GM21423 (cell line): ENCODE data around the gene COL4A2.

Experiments
- ATAC-seq: cut with Tn5 transposase; IDR thresholded peaks from one replicate; pipeline ENCODE4 v1.9.1; 2021; ENCODE audit warnings: mild to moderate bottlenecking, moderate library complexity; ENCODE audit not compliant: unreplicated experiment

The COL4A2 gene

DNA sequence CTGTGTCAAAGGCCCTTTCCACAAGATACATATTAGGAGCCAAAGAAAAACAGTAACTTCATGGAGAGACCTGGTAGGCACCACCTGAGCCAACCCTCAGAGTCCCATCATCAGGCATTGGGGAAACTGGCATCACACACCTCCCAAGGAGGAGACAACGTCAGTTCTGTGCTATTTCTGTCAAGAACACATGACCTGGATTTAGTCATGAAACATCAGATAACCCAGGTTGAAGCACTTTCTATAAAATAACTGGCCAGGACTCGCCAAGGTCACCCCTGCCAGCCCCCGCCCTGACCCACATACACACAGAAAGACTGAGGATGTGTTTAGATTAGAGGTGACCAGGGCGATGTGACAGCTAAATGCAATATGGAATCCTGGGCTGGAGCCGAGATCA lies 35.8 kb upstream of the COL4A2 start:
- ATAC-seq: no peak

DNA sequence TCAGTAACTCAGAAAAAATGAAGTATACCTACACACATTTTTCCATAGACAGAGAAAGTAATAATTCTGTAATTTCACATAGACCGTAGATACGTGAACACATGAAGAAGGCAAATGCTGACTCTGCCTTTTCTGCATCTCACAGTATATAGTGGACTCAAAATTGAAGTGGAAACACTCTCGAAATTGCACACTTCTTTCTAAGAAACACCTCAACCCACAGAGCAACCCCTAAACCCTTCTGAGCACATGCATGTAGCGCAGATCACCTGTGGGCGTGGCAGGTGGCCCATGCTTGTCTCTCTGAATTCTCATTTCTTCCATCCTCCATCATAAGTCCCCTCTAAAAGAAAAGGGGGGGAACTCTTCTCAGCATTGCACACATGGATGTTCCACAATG lies 34.9 kb upstream of the COL4A2 start:
- no peak for ATAC-seq

DNA sequence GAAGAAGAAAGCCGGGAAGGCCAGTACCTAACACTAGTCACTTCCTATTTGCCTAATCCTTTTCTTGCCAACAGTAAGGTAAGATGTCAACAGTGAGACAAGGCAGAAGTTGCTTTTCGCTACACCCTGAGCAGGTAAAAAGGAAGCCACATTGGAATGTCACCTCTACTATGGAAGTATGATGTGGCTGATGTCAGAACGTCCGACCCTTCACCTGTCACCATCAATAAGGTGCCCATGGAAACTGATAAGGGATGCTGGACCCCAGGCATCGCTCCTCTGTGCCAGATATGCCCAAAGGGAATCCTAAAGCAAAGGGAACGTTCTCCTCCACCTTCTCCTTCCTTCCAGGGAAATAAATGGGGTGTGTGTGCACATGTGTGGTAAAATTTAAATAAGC lies 34.4 kb upstream of the COL4A2 start:
- no peak for ATAC-seq

DNA sequence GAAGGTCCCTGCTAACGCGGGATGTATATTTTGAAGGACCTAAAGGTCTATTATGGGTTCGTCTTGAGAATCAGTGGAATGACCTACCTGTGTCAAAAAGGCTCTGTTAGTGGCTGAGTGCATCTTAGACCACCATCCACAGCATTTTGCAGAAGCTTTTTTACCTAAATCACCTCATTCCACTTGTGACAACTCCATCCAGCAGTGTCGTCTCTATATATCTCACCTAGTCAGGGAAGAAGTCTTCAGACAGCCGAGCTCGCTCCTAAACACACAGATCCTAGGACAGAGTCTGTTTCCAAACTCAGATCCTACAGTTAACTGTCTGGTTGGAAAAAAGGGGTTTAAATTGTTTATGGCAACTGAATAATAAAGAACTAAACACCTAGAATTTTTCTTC lies 33.8 kb upstream of the COL4A2 start:
- no peak for ATAC-seq

DNA sequence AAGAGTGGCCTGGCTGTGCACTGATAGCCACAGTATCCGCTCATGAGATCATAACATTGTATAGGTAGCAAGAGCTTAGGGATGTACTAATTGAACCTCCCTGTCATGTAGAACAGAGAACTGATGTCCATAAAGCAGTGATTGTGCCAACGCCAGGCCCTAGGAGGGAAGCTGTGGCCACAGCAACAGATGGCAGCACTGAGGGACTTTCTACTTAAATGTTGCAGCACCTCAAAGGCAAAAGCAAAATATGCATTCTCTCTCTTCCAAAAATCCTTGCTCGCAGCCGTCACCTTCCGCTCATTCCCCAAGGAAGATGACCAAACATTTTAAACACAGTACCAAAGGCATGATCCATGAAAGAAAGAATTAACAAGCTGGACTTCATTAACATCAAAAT lies 32.4 kb upstream of the COL4A2 start:
- no peak for ATAC-seq

DNA sequence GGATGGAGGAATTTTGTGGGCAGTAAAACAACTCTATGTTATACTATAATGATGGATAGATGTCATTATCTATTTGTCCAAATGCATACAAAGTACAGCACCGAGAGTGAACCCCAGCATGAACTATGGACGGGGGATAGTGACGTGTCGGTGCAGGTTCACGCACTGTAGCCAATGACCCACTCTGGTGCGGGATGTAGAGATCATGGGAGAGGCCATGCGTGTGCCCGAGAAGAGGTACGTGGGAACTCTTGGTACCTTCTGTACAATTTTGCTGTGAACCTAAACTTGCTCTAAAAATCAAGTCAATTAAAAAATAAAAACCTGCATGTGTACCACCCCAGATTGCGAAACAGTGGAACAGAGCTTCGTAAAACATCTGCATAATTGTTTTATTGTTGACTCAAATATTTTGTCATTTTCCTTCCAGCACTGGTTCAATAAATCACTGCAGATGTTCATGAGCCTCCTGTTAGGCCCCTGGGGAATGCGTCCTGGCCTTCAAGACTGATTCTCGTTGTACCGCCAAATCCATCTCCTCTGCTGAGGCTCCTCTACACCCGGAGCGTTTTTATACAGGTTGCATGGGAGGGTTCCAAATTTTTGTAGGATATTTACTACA lies 31.0 kb upstream of the COL4A2 start:
- no peak for ATAC-seq

DNA sequence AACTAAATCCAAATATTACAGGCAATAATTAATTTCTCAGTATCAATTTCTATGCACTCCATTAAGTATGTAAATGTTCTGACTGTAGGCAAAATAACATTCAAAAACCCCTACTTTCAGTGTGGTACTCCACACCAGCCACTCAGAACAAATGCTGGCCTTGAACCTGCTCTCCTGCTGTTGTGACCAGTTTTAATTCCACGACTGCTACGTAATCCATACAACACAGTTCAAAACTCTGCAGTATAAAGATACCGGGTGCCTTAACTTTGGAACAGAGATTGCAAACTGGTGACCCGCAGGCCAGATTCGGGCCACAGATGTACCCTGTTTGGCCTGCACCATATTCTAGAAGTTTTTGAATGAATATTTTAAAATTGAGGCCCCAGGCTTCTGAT lies 30.5 kb upstream of the COL4A2 start:
- no peak for ATAC-seq

DNA sequence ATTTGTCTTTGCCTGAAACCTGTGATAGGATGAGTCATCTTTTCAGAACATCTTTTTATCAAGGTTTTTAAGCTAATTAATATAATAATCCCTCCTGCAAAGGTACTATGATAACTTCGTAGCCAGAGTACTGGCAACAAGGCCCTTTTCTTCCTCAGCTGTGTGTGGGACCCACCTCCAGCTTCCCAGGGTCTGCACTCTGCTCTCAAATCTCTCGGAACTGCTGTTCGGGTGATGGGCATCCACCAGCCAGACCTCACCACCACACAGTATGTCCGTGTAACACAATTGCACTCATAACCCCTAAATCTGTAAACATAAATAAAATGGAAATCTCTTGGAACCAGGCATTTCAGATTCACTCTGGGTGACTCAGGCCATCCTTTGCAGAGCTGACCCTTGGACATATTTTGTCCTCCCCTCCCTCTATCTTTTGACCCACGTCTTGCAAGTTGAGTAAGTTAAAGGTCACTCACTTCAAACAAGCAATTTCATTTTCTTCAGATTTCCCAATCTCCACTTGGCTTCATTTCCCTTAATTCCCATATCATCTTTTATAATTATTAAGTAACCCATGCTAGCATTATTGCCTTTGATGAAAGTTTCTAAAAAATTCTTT lies 29.6 kb upstream of the COL4A2 start:
- ATAC-seq: no peak

DNA sequence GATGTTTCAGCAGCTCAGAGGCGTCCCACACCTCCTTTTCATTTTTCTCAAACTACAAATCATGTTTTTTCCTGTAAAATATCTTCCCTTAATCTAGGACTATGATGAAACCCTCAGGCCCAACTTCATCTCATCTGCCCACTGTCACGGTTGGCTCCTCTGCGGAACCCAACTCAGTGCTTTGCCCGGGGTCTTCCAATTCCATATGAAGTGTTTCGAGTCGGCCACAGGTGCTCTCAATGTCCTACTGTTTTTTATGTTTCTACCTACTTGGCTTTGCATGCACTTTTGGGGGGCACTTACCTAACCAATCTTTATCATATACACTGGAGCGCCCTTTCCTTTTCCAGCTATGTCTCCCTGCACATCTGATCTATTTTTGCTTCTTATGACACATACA lies 28.2 kb upstream of the COL4A2 start:
- ATAC-seq: no peak

DNA sequence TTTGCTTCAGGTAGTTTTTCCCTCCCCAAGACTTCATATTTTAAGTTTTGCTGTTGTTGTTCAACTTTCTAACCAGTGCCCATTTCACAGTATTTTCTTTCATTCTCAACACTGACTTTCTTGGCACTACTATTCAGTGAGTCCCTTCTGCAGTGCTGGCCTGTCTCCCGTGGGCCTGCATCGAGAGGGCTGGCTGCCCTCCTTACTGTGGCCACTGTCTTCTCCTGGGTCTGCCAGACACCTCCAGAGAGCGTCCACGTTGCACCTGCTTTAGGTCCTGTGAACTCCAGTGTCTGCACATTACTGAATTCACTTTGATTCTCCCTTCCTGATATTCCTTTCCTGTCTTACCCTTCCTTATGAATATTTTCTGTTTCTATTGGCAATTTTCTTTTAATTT lies 27.4 kb upstream of the COL4A2 start:
- no peak for ATAC-seq

DNA sequence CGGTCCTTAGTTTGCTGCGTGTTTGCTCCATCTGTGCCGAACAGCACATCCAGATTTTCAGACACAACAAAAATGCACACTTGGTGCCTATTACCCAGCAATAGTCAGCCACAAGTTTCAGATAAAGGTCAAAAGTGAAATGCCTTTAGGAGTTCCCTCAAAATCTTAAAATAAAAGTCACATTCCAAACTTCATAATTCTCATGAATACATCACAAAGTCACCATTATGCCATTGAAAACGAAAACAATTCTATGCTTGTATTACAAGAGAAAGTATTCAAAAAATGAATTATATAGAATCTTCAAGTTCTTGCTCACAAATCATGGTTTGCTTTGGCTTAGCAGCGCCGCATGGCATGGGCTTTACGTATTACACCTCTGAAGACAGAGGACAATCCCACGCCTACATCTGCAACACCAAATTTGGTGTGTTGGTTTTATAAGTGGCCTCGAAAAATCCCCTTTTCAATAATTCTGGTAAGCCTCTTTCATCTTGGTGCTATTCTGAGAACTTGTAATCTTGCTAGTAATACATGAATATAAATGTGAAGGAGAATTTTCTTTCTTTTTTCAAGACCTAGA lies 26.8 kb upstream of the COL4A2 start:
- ATAC-seq: no peak

DNA sequence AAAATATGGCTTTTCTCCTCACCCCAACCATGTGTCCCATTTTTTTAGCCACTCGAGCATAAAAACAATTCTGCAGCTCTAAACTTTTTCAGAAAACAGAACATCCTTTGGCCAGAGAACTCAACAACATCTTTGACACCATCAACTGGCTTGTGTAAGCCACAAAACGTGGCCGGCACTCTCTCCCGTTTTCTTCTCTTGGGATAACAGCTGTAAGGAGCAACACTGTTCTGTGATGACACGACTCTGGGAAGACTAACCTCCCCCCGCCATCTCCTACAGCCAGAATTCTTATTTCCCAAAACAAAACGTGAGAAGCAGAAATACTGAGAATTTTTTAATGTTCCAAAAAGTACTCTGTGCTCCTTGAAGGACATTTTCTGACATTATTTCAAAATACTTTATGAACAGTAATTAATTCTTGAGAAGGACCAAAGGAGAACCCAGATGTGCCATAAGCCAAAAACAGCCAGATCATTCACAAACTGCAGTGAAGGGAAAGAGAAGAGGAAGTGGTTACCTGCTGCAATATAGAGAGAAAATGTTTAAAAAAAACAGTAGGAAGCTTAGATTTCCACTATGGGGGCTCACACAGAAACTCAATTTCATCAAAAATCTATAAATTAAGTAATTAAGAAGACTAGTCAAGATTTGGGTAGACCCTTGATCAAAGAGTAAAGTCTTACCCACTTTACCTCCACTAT lies 25.9 kb upstream of the COL4A2 start:
- ATAC-seq: no peak

DNA sequence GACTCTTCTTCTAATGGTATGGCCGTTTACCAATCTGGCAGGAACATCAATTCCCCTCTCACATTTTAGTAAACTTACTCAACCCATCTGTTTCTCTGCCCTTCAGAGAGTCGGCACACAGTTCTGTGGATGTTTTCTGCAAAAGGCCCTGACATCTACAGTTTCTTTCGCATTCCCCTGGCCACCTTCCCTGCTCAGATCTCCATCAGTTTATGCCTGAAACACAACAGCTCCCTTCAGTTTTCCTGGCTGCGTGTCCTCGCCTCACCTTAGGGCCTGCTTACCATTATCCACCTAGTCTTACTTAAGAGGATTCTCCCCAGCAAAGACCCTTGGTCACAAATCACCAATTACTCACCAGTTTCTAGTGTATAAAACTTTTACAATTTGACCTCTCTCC lies 25.3 kb upstream of the COL4A2 start:
- no peak for ATAC-seq

DNA sequence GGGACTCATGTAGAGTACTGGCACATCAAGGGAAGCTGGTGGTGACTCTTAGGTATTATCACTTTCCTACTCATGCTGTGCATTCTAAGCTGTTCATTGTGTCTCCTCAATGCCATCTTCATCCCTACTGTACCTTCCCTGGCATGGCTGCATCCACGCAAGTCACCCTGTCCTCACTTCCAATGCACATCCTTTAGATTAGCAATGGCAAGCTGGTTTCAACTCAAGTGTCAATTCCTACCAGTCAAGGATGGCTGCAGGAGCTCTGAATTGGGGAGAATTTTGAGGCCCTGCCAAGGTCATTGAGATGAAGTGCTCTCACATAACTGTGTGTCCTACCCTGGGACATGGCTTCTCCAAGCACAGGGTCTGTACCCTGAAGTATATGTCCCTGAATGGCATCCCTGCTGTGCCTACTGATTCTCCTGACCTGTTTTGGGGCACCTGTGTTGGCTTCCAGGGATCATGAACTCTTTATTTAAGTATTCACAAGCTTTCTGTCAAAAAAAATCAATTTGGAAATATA lies 24.7 kb upstream of the COL4A2 start:
- ATAC-seq: no peak

DNA sequence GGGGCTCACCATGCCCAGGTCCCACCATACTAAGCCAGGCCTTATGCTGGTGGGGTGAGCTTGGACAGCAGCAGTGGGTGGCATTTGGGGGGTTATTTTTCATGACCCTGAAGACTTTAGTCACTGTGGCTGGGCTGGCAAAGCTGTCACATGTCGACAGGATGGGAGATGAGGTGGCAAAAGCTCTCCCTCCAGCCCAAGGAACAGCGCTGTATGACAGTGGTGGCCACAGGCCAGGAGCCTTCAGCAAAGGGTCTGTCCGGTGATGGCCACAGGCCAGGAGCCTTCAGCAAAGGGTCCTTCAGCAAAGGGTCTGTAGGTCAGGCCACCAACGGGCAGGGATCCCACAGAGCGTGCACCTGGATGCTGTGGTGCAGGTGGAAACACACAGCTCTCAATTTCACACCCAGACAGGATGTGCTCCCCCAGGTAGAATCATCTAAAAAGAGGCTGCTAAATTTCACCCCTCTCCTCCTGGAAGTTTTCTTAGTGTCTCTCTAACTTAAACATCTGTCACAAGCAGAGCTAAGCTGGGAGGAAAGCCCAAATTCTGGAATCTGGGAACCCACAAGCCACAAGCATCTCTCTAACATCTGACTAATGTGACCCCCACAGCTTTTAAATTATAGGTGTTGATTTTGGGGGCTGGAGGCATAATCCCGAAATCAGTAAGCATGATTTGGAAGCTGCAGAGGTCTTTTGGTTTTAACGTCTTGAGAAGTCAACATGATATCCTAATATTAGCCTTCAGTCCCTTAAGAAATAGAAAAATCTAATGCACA lies 23.2 kb upstream of the COL4A2 start:
- no peak for ATAC-seq

DNA sequence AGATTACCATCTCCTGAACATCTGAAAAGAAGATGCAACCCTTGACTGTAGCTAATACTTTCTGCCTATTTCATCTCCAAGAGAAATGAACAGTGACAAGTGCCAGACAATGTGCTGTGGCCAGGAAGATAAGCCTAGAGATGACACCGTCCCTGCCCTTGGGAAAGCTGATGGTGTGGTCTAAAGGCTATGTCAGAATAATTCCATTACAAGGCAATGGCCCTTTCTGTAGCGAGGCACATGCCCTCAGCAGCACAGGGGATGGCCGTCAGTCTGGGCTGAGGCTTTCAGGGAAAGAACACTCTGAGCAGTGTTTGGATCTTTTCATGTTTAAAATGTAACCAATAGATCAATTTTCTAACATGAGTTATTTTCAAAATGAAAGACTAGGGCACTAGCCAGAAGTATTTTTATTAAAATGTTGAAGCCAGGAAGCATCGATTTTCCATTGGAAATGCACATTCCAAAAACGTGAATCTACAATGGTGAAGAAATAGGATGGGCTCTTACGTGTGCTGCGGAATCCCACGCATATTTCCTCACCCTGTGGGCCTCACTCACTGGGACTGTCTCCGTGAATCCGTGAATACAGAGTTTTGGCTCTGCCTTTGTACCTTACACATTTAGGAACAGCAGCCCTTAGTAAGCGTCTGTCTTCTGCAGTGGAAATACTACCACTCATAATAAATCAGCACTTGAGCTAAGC lies 22.2 kb upstream of the COL4A2 start:
- no peak for ATAC-seq

DNA sequence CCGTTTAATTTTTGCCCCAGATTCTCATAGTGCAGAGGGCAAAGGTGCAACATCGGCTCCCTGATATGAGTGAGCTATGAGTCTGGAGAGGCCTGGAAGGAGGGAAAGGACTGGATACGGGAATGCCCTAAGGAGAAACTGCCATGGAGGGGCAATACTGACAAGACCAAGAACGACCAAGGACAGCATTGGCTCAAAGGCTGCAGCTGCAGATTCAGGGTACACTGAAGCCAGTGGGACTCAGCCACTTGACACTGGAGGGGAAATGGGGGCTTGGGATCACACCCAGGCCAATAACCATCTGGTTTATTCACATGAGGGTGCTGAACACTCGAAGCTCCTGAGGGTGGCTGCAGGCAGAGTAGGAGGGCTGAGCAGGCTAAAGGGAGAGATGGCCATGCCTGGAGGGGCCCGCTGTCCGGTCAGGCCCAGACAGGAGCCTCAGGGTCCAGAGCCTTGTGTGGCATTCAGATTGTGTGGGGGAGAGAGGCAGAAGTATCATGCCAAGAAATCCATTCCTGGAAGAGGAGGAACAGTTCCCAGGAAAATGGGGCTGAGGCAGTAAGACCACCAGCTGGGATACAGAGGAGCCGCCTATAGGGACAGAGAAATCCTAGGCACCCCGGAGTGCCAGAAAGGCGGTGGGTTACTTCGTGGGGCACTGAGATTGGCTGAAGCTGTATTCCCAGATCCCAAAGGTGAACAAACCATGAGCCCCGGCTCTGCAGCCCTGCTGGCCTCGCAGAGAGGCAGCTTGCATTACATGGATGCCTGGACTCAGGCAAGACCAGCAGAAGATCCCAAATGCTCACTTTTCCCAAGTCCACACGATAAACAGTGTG lies 20.9 kb upstream of the COL4A2 start:
- no peak for ATAC-seq

DNA sequence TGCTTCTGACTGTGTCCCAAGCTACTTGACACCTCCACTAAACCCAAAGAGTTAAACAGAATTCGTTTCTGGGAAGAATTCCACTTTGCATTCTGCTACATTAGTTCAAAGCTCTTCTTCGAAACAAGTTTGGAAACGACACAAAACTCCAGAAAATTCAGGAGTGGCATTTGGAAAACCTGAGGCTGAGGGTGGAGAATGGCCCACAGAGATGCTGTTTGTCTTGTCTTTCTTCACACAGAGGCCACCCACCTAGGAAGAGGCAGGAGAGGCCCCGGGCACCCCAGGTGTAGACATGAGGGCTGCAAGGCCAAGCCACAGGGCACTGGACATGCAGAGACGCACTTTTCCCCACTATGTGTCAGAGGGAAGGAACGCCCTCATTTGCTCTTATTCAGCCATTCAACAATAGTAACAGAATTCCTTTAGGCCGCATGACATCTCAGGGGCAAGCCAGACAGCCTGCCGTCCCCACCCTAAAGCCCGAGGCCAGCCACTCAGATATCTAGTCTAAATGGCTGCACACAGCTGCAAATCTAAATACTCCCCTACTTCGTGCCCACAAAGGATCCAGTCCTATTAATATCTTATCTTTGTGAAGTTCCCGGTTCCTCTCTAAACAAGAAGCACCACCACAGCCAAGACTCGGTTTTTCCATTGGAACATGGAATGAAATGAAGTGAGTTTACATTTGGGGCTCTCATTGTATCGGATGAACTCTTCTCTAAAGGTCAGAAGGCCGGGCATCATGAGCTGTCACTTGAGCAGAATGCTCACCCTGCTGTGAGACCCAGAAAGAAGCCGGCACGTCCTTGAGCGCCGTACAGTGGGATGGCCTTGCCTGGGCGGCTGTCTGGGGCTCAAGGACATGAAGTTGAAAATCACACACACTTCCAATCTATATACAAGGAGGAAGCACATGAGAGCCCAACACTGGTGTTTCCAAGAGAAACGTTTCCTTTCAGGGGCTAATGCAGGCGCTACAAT lies 20.0 kb upstream of the COL4A2 start:
- no peak for ATAC-seq
